IMR-90 (cell line): ENCODE results near the gene SLC66A2.
A peak's percentile ranks its signal among the peaks of the same experiment; 100 is the strongest.

ENCODE experiments used
- CEBPB ChIP-seq: IDR thresholded peaks from 2 replicates; pipeline ENCODE4 v1.6.1; 2012; ENCODE audit warnings: low read depth, low read length, improper control_type of control experiment
- CHD1 ChIP-seq: IDR thresholded peaks from 2 replicates; pipeline ENCODE4 v1.6.1; 2012; ENCODE audit warnings: low read depth, low read length, improper control_type of control experiment
- MXI1 ChIP-seq: IDR thresholded peaks from 2 replicates; pipeline ENCODE4 v1.6.1; 2012; ENCODE audit warnings: low read depth, mild to moderate bottlenecking, low read length, moderate library complexity, borderline replicate concordance
- POLR2A ChIP-seq: IDR thresholded peaks from 2 replicates; pipeline ENCODE4 v1.6.1; 2012; ENCODE audit warnings: mild to moderate bottlenecking, low read depth, low read length
- RAD21 ChIP-seq: IDR thresholded peaks from 2 replicates; pipeline ENCODE4 v1.6.1; 2012; ENCODE audit warnings: low read length, improper control_type of control experiment
- RFX5 ChIP-seq: IDR thresholded peaks from 2 replicates; pipeline ENCODE4 v1.8.0; 2012; ENCODE audit warnings: low read depth, mild to moderate bottlenecking, low read length, moderate library complexity
- SMC3 ChIP-seq: fragments of 150-350 bp; IDR thresholded peaks from 2 replicates; pipeline ENCODE4 v1.6.1; 2016; ENCODE audit warnings: low read depth, mild to moderate bottlenecking, antibody characterized with exemption, low read length, moderate library complexity
- TF ChIP-seq, protein P1 (sequence below): conservative IDR thresholded peaks from 2 replicates; pipeline ENCODE4 v1.5.1; 2012; ENCODE audit warnings: mild to moderate bottlenecking, low read depth, low read length, improper control_type of control experiment
- TF ChIP-seq, protein P2 (sequence below): fragments of 150-350 bp; IDR thresholded peaks from 2 replicates; pipeline ENCODE4 v1.6.1; 2017; ENCODE audit warnings: mild to moderate bottlenecking, antibody characterized with exemption, low read length, low read depth

DNA sequence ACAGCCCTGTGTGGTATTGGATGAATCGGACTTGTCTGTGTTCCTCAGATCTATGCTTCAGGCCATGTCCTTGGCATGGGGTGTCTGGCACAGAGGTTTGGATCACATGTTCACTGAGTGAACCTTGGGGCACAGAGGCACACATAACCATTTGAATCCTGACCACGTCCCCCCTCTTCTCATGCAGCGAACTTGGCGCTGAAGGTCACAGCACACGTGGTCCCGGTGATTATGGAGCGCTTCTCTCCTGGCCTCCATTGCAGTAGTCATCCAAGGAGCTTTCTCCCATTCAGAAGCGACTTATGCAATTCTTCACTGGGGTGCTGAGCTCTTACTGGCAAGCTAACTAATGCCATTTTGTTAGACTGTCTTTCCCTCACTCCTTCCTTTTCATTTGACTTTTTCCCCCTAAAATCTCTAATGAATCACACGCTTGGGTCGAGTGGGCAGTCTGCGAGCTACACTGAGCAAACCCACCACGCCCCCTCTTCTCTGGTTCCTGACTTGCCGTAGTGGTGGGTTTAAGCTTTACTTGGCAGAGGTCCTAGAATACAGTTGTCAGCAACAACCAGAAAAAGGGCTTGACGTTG, 94.3 kb downstream of the SLC66A2 start:
- TF ChIP-seq, protein P1, sequence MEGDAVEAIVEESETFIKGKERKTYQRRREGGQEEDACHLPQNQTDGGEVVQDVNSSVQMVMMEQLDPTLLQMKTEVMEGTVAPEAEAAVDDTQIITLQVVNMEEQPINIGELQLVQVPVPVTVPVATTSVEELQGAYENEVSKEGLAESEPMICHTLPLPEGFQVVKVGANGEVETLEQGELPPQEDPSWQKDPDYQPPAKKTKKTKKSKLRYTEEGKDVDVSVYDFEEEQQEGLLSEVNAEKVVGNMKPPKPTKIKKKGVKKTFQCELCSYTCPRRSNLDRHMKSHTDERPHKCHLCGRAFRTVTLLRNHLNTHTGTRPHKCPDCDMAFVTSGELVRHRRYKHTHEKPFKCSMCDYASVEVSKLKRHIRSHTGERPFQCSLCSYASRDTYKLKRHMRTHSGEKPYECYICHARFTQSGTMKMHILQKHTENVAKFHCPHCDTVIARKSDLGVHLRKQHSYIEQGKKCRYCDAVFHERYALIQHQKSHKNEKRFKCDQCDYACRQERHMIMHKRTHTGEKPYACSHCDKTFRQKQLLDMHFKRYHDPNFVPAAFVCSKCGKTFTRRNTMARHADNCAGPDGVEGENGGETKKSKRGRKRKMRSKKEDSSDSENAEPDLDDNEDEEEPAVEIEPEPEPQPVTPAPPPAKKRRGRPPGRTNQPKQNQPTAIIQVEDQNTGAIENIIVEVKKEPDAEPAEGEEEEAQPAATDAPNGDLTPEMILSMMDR, result no peak
- TF ChIP-seq, protein P2, sequence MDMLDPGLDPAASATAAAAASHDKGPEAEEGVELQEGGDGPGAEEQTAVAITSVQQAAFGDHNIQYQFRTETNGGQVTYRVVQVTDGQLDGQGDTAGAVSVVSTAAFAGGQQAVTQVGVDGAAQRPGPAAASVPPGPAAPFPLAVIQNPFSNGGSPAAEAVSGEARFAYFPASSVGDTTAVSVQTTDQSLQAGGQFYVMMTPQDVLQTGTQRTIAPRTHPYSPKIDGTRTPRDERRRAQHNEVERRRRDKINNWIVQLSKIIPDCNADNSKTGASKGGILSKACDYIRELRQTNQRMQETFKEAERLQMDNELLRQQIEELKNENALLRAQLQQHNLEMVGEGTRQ, result peak; percentile 43; the same call in 1 of the 2 replicates
- TF ChIP-seq RAD21 (no peak), CEBPB (peak; percentile 68), POLR2A (no peak), SMC3 (no peak), MXI1 (no peak), RFX5 (no peak), CHD1 (no peak)
